Astrocyte (in vitro differentiated cells and primary cell): Measurements from ENCODE around the gene WIPF3. TPM values are rescaled to one million over a fixed set of nuclear protein-coding genes. Genes with fewer than 3 reads are reported as not detected.

Experiments
- DNase-seq: peaks from one replicate; pipeline ENCODE4 v3.0.0-alpha.2; 2010; ENCODE audit warnings: low read depth
- FAIRE-seq: peaks from 2 replicates; lab custom pipeline; 2011; peaks lifted over from hg19 to GRCh38; lab: Jason Lieb, UNC
- H2AFZ ChIP-seq: 2 replicates; pipeline ENCODE4 v1.6.0; 2012; ENCODE audit warnings: low read depth, low read length, inconsistent platforms
- H3K27ac ChIP-seq: 2 replicates; pipeline ENCODE4 v1.5.1; 2011; ENCODE audit warnings: low read depth, low read length, inconsistent platforms
- H3K27me3 ChIP-seq: 2 replicates; pipeline ENCODE4 v1.6.0; 2011; ENCODE audit warnings: low read length, inconsistent platforms; ENCODE audit not compliant: insufficient read depth
- H3K36me3 ChIP-seq: 2 replicates; pipeline ENCODE4 v1.5.1; 2011; ENCODE audit warnings: low read length, inconsistent platforms; ENCODE audit not compliant: insufficient read depth
- H3K4me1 ChIP-seq: 2 replicates; pipeline ENCODE4 v1.5.1; 2011; ENCODE audit warnings: low read length, inconsistent platforms; ENCODE audit not compliant: insufficient read depth
- H3K4me2 ChIP-seq: 2 replicates; pipeline ENCODE4 v1.6.0; 2012; ENCODE audit warnings: low read length, inconsistent platforms
- H3K4me3 ChIP-seq: 2 replicates; pipeline ENCODE4 v1.5.1; 2011; ENCODE audit warnings: low read depth, mild to moderate bottlenecking, low read length, inconsistent platforms; ENCODE audit not compliant: insufficient read depth
- H3K79me2 ChIP-seq: 2 replicates; pipeline ENCODE4 v1.6.0; 2012; ENCODE audit warnings: mild to moderate bottlenecking, low read length, inconsistent platforms; ENCODE audit not compliant: insufficient read depth
- H3K9ac ChIP-seq: 2 replicates; pipeline ENCODE4 v1.6.0; 2012; ENCODE audit warnings: mild to moderate bottlenecking, low read length, inconsistent platforms
- H3K9me3 ChIP-seq: 2 replicates; pipeline ENCODE4 v1.5.1; 2012; ENCODE audit warnings: low read depth, mild to moderate bottlenecking, low read length, inconsistent platforms; ENCODE audit not compliant: insufficient read depth
- H4K20me1 ChIP-seq: 2 replicates; pipeline ENCODE4 v1.6.0; 2012; ENCODE audit warnings: low read length, inconsistent platforms; ENCODE audit not compliant: insufficient read depth
- H3K27ac Mint-ChIP-seq: one replicate; pipeline ENCODE4 v1.8.0; 2021; ENCODE audit warnings: mild to moderate bottlenecking, mixed read lengths; ENCODE audit not compliant: unreplicated experiment
- H3K27me3 Mint-ChIP-seq: one replicate; pipeline ENCODE4 v1.8.0; 2021; ENCODE audit warnings: low read depth, mixed read lengths; ENCODE audit not compliant: unreplicated experiment
- H3K36me3 Mint-ChIP-seq: one replicate; pipeline ENCODE4 v1.8.0; 2021; ENCODE audit warnings: low read depth, mixed read lengths; ENCODE audit not compliant: unreplicated experiment
- H3K4me1 Mint-ChIP-seq: one replicate; pipeline ENCODE4 v1.8.0; 2021; ENCODE audit warnings: low read depth, mixed read lengths; ENCODE audit not compliant: unreplicated experiment
- H3K4me3 Mint-ChIP-seq: one replicate; pipeline ENCODE4 v1.8.0; 2021; ENCODE audit warnings: mild to moderate bottlenecking, moderate library complexity, mixed read lengths; ENCODE audit not compliant: unreplicated experiment
- H3K9me3 Mint-ChIP-seq: one replicate; pipeline ENCODE4 v1.8.0; 2021; ENCODE audit warnings: mild to moderate bottlenecking, mixed read lengths; ENCODE audit not compliant: unreplicated experiment
- EZH2 ChIP-seq: IDR thresholded peaks from 2 replicates; pipeline ENCODE4 v1.6.1; 2012; ENCODE audit warnings: mild to moderate bottlenecking, low read length, inconsistent platforms; ENCODE audit not compliant: insufficient read depth
- total RNA-seq: library from RNA; stranded (reverse); gene quantifications from 2 replicates; pipeline ENCODE4 v1.2.1, GENCODE V29; 2021
- TF ChIP-seq, protein P1 (sequence below): IDR thresholded peaks from 2 replicates; pipeline ENCODE4 v1.5.1; 2011; ENCODE audit warnings: low read depth, mild to moderate bottlenecking, inconsistent platforms, low read length, moderate library complexity; ENCODE audit not compliant: insufficient read depth

The WIPF3 gene
- total RNA-seq, 1 donor from 2014 or later, result 1.0 TPM

DNA sequence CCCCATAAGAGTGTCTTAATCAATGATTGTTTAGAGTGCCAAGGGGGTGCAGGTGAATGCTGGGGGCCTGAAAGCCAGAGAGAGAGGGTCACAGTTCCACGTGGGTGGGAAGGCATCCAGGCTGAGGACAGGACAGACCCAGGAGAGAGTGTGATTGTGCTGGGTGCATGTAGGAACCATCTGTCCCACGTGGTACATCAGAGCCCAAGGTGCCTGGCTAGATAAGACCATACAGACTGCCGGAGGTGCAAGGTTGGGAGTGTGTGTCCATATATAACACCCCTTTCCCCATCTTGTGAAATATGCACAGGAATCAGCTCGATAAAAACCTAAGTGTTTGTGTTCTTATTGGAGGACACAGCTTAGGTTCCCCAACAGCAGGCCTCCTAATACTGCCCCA lies 85.5 kb downstream of the WIPF3 start:
- H3K27ac Mint-ChIP-seq, result no peak overlapping the region
- FAIRE-seq (no peak), DNase-seq (no peak)
- H3K36me3 Mint-ChIP-seq, result peaks cover 3% of the 10 kb centered on the region
- H3K9me3 Mint-ChIP-seq, result no peaks in the 10 kb centered on the region
- TF ChIP-seq EZH2, result no peak
- TF ChIP-seq, protein P1, sequence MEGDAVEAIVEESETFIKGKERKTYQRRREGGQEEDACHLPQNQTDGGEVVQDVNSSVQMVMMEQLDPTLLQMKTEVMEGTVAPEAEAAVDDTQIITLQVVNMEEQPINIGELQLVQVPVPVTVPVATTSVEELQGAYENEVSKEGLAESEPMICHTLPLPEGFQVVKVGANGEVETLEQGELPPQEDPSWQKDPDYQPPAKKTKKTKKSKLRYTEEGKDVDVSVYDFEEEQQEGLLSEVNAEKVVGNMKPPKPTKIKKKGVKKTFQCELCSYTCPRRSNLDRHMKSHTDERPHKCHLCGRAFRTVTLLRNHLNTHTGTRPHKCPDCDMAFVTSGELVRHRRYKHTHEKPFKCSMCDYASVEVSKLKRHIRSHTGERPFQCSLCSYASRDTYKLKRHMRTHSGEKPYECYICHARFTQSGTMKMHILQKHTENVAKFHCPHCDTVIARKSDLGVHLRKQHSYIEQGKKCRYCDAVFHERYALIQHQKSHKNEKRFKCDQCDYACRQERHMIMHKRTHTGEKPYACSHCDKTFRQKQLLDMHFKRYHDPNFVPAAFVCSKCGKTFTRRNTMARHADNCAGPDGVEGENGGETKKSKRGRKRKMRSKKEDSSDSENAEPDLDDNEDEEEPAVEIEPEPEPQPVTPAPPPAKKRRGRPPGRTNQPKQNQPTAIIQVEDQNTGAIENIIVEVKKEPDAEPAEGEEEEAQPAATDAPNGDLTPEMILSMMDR, result no peak
- Histone ChIP-seq H3K36me3 (no peaks in the 10 kb centered on the region), H3K27ac (no peak overlapping the region), H4K20me1 (no peaks in the 10 kb centered on the region), H3K9me3 (no peaks in the 10 kb centered on the region), H2AFZ (no peak overlapping the region), H3K4me3 (no peak overlapping the region), H3K4me2 (no peak overlapping the region), H3K4me1 (no peaks in the 10 kb centered on the region), H3K27me3 (peaks cover 4% of the 10 kb centered on the region), H3K79me2 (no peaks in the 10 kb centered on the region), H3K9ac (no peak overlapping the region)
- no peak overlapping the region for H3K4me3 Mint-ChIP-seq
- H3K4me1 Mint-ChIP-seq, result no peaks in the 10 kb centered on the region
- H3K27me3 Mint-ChIP-seq, result peaks cover 26% of the 10 kb centered on the region

DNA sequence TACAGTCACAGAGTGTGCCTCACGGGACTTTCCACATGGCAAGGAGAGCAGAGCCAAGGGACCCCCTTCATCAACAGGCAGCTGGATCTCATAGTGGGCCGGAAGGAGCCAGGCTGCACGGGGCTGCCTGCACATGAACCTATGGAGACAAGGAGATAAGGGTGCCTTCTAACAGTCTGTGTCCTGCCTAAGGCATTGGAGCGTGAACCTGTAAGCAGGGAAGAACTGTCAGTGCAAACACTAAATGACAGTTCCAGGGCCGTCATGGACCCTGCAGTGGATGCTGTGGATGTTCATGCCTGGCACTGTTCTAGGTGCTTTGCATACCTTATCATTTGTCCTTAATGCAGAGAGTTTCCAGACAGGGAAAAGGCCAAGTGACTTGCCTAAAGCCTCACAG lies 85.9 kb downstream of the WIPF3 start:
- H3K36me3 ChIP-seq, result no peaks in the 10 kb centered on the region
- TF ChIP-seq, protein P1, result no peak
- no peak for TF ChIP-seq EZH2
- H4K20me1 ChIP-seq, result no peaks in the 10 kb centered on the region
- no peak overlapping the region for H3K4me2 ChIP-seq
- H3K27me3 Mint-ChIP-seq, result peaks cover 23% of the 10 kb centered on the region
- H3K9me3 Mint-ChIP-seq, result no peaks in the 10 kb centered on the region
- no peak for DNase-seq
- H3K27me3 ChIP-seq, result peaks cover 4% of the 10 kb centered on the region
- no peak overlapping the region for H3K4me3 Mint-ChIP-seq
- no peak overlapping the region for H2AFZ ChIP-seq
- H3K79me2 ChIP-seq, result no peaks in the 10 kb centered on the region
- no peak overlapping the region for H3K27ac ChIP-seq
- peaks cover 3% of the 10 kb centered on the region for H3K36me3 Mint-ChIP-seq
- no peak for FAIRE-seq
- H3K9ac ChIP-seq, result no peak overlapping the region
- H3K4me1 ChIP-seq, result no peaks in the 10 kb centered on the region
- no peak overlapping the region for H3K27ac Mint-ChIP-seq
- H3K4me1 Mint-ChIP-seq, result no peaks in the 10 kb centered on the region
- H3K4me3 ChIP-seq, result no peak overlapping the region
- H3K9me3 ChIP-seq, result no peaks in the 10 kb centered on the region

DNA sequence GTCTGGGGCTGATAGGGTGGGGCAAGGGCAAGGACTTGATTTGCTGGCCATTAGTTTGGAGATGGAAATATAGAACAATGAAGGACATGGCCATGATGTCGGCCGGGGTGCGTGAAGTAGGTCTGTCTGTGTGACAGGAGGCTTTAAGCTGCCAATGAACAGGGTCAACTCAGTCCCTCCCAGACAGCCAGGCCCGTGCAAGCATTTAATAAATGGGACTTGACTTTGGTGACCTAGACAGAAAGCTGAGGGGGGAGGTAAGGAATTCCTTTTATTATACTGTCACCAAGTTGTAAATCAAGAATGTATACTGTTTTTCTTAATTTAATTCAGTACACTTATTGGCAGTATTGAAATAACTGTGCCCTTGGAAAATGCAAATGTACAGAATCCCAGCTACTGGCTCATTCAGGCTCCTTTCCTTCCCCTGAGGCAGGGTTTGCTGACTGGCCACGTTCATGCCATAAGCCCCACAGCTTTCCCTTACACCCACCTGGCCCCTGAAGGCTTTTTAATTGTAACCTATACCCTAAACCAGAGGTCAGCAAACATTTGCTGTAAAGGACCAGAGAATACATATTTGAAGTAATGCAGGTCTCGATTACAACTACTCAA lies 87.2 kb downstream of the WIPF3 start:
- Mint-ChIP-seq H3K27ac (no peak overlapping the region), H3K4me3 (no peak overlapping the region), H3K27me3 (peaks cover 15% of the 10 kb centered on the region), H3K9me3 (peaks cover 5% of the 10 kb centered on the region), H3K4me1 (no peaks in the 10 kb centered on the region), H3K36me3 (peaks cover 8% of the 10 kb centered on the region)
- H3K9me3 ChIP-seq, result no peaks in the 10 kb centered on the region
- no peaks in the 10 kb centered on the region for H4K20me1 ChIP-seq
- no peaks in the 10 kb centered on the region for H3K79me2 ChIP-seq
- no peaks in the 10 kb centered on the region for H3K4me1 ChIP-seq
- H3K36me3 ChIP-seq, result no peaks in the 10 kb centered on the region
- FAIRE-seq (no peak), DNase-seq (no peak)
- H3K9ac ChIP-seq, result no peak overlapping the region
- no peak for TF ChIP-seq EZH2
- TF ChIP-seq, protein P1, result no peak
- H3K4me3 ChIP-seq, result no peak overlapping the region
- no peak overlapping the region for H2AFZ ChIP-seq
- H3K4me2 ChIP-seq, result no peak overlapping the region
- H3K27me3 ChIP-seq, result peaks cover 4% of the 10 kb centered on the region
- H3K27ac ChIP-seq, result no peak overlapping the region
